ENCODE data around the gene AP4M1. TPM values are rescaled to one million over a fixed set of nuclear protein-coding genes. Genes with fewer than 3 reads are reported as not detected.

AP4M1 gene, protein sequence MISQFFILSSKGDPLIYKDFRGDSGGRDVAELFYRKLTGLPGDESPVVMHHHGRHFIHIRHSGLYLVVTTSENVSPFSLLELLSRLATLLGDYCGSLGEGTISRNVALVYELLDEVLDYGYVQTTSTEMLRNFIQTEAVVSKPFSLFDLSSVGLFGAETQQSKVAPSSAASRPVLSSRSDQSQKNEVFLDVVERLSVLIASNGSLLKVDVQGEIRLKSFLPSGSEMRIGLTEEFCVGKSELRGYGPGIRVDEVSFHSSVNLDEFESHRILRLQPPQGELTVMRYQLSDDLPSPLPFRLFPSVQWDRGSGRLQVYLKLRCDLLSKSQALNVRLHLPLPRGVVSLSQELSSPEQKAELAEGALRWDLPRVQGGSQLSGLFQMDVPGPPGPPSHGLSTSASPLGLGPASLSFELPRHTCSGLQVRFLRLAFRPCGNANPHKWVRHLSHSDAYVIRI
- total RNA-seq, result 10 to 100 TPM; 10.1 to 15.4 (median 14.0) TPM
- 10.7 TPM for polyA plus RNA-seq
- long read RNA-seq, donor 1, transcript AP4M1-201 (15 exons, 1,817 nt), result major isoform, 14 of 36 reads
- long read RNA-seq, donor 1, partial matches to known transcripts, result 3 of 36 reads
- long read RNA-seq, donor 1, other reads (novel, unspliced or antisense), result 19 of 36 reads
- long read RNA-seq, donor 2, transcript AP4M1-201 (15 exons, 1,817 nt), result major isoform, 6 of 15 reads
- long read RNA-seq, donor 2, partial matches to known transcripts, result 1 of 15 reads
- long read RNA-seq, donor 2, other reads (novel, unspliced or antisense), result 8 of 15 reads
- long read RNA-seq, donor 3, transcript AP4M1-201 (15 exons, 1,817 nt), result major isoform, 48 of 83 reads
- long read RNA-seq, donor 3, partial matches to known transcripts, result 2 of 83 reads
- long read RNA-seq, donor 3, other reads (novel, unspliced or antisense), result 32 of 83 reads
- long read RNA-seq, donor 4, transcript AP4M1-201 (15 exons, 1,817 nt), result major isoform, 8 of 15 reads
- long read RNA-seq, donor 4, partial matches to known transcripts, result 0 of 15 reads
- long read RNA-seq, donor 4, other reads (novel, unspliced or antisense), result 7 of 15 reads

DNA sequence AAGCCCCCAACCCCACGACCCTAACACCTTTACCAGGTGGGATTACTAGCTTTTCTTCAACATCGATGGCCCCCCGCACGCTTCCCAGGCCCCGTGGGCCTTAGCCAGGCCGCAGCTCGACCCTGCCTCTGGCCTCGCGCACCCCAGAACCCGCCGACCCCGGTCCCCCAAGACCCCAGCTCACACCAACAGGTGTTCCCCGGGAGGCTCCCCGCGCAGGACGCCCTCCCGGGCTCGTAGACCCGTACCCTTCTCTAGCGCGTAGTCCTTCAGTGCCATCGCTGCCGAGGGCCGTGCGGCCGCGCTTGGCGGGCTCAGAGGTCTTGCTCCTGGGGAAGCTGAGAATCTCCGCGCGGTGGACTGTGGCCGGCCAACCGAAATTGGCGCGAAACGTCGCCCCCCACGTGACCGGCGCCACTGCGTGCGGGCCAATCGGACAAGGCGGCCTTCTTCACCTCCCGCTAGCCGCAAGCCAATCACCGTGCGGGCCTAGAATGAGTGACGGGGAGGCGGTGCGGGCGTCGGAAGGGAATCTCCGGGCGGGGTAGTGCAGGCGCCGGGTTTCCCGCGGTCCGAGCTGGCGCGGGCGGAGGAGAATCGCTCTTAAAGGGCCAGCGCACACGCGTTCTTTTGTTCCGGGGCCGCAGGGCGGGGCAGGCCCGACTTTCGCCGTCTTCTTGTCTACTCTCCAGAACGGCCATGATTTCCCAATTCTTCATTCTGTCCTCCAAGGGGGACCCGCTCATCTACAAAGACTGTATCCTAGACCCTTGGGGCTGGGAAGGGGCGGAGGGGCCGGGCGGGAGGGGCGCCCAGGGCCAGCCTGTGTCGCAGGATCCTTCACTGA is at the start of gene AP4M1, which contains the start of gene MCM7:
TSS of gene AP4M1 (plus strand) at position 628 of the 847 bp plus-strand sequence. CDS start at position 700, 72 bp downstream.
TSS of gene MCM7 (minus strand) at position 382 of the 847 bp plus-strand sequence. CDS start at position 279, 103 bp downstream.
- Histone ChIP-seq H3K27ac (ENCODE audit: low read length) (peak within 1 kb of the TSS; percentile 70), H3K4me1 (ENCODE audit: control insufficient read depth, insufficient read depth, low read length) (peaks cover 7% of the 10 kb centered on the region), H3K4me3 (ENCODE audit: low read length) (peak within 1 kb of the TSS; percentile 69), H3K9me3 (ENCODE audit: control insufficient read depth, low read length) (no peaks in the 10 kb centered on the region), H3K27me3 (ENCODE audit: control insufficient read depth, insufficient read depth) (no peaks in the 10 kb centered on the region)
- WGBS, result under 1% methylated on average over 80 of the region's 80 CpGs
- intact Hi-C loops (cut with DNase I), result no loop called here
- peak; percentile 97 for ATAC-seq
- DNase-seq, result peak; percentile 99 to 100 (median 99)

DNA sequence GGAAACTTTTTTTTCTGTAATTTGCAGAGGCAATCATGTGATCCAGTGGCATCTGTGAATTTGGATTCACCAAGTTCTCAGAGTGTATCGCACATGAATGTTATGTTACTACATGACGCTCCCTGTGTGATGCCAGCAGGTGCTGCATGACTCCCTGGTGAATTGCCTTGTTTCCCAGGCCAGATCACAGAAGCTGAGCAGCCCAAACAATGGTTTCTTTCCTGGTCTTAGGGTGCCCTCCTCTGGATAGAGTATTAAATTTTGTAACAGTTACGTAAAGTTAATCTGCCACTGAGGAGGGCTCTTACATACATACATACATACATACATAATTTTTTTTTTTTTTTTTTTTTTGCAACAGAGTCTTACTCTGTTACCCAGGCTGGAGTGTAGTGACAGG is 48.2 kb upstream of the AP4M1 start:
- H3K9me3 ChIP-seq (ENCODE audit: control insufficient read depth, low read length), result no peaks in the 10 kb centered on the region
- H3K27me3 ChIP-seq (ENCODE audit: control insufficient read depth, insufficient read depth), result no peaks in the 10 kb centered on the region
- DNase-seq (no peak), ATAC-seq (no peak)
- intact Hi-C loops (cut with DNase I), result no loop called here
- H3K4me1 ChIP-seq (ENCODE audit: control insufficient read depth, insufficient read depth, low read length), result no peaks in the 10 kb centered on the region
- whole genome bisulfite sequencing, result 55% methylated on average over 3 of the region's 3 CpGs
- no peak overlapping the region for H3K4me3 ChIP-seq (ENCODE audit: low read length)
- no peak overlapping the region for H3K27ac ChIP-seq (ENCODE audit: low read length)

DNA sequence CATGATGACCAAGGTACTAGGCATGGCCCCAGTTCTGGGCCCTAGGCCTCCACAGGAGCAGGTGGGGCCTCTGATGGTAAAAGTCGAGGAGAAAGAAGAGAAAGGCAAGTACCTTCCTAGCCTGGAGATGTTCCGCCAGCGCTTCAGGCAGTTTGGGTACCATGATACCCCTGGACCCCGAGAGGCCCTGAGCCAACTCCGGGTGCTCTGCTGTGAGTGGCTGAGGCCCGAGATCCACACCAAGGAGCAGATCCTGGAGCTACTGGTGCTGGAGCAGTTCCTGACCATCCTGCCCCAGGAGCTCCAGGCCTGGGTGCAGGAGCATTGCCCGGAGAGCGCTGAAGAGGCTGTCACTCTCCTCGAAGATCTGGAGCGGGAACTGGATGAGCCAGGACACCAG is 44.4 kb upstream of the AP4M1 start:
- 95% methylated on average over 10 of the region's 10 CpGs for WGBS
- Histone ChIP-seq H3K27ac (ENCODE audit: low read length) (no peak overlapping the region), H3K9me3 (ENCODE audit: control insufficient read depth, low read length) (no peaks in the 10 kb centered on the region), H3K4me3 (ENCODE audit: low read length) (no peak overlapping the region), H3K4me1 (ENCODE audit: control insufficient read depth, insufficient read depth, low read length) (no peaks in the 10 kb centered on the region), H3K27me3 (ENCODE audit: control insufficient read depth, insufficient read depth) (no peaks in the 10 kb centered on the region)
- no peak for DNase-seq
- intact Hi-C loops (cut with DNase I), result no loop called here
- no peak for ATAC-seq

DNA sequence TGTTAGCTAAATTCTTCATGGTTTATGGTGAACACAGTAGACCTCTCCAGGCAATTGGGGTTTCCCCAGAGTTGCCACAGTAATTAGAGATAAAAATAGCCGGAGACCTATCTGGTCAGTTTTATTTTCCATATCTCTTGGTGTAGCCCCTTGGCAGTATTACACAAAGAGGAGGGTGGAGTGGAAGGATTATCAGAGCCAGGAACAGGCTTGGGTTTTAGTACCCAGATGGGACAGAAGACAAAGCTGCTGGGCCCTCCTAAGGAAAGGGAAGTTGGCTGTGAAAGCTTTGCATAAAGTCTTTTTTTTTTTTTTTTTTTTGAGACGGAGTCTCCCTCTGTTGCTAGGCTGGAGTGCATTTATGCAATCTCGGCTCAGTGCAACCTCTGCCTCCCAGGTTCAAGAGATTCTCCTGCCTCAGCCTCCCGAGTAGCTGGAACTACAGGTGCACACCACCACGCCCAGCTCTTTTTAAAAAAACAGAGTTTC is 42.1 kb upstream of the AP4M1 start:
- intact Hi-C loops (cut with DNase I), result no loop called here
- H3K27me3 ChIP-seq (ENCODE audit: control insufficient read depth, insufficient read depth), result no peaks in the 10 kb centered on the region
- 78% methylated on average over 5 of the region's 5 CpGs for WGBS
- peak in 1 of 2 donors; percentile 28 for ATAC-seq
- no peak for DNase-seq
- H3K4me1 ChIP-seq (ENCODE audit: control insufficient read depth, insufficient read depth, low read length), result no peaks in the 10 kb centered on the region
- H3K9me3 ChIP-seq (ENCODE audit: control insufficient read depth, low read length), result no peaks in the 10 kb centered on the region
- H3K4me3 ChIP-seq (ENCODE audit: low read length), result no peak overlapping the region
- H3K27ac ChIP-seq (ENCODE audit: low read length), result no peak overlapping the region

DNA sequence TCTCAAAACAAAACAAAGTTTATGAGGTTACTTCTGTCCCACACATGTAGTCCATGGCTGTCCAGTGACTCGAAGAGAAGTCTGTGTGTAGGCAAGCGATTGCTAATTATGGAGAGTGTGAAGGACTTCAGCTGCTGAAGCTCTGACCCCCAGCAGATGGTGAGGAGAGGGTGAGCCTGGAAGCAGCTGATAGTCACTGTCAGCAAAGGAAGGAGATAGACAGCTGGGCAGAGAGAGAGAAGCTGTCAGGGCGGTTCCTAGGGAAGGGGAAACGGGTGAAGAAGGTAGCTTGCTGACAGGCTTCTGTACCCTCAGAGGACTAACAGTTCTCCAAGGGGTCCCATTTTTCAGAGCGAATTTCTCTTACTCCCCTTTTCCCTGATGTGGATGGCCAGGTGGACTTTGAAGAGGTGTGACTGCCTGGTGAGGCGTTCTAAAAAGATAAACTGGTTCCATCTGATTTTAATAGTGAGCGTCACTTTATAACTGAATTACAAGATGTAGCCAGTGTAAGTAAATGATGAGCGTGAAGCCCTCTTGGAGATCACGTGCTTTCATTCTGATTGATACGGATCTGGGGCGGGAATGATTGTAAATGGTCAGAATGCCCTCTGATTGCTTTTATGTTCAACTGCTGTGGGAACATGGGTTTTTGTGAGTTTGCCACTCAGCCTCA is 39.8 kb upstream of the AP4M1 start:
- intact Hi-C loops (cut with DNase I), result no loop called here
- WGBS, result 81% methylated on average over 11 of the region's 11 CpGs
- DNase-seq (no peak), ATAC-seq (no peak)
- Histone ChIP-seq H3K27me3 (ENCODE audit: control insufficient read depth, insufficient read depth) (no peaks in the 10 kb centered on the region), H3K27ac (ENCODE audit: low read length) (no peak overlapping the region), H3K9me3 (ENCODE audit: control insufficient read depth, low read length) (no peaks in the 10 kb centered on the region), H3K4me1 (ENCODE audit: control insufficient read depth, insufficient read depth, low read length) (no peaks in the 10 kb centered on the region), H3K4me3 (ENCODE audit: low read length) (no peak overlapping the region)

DNA sequence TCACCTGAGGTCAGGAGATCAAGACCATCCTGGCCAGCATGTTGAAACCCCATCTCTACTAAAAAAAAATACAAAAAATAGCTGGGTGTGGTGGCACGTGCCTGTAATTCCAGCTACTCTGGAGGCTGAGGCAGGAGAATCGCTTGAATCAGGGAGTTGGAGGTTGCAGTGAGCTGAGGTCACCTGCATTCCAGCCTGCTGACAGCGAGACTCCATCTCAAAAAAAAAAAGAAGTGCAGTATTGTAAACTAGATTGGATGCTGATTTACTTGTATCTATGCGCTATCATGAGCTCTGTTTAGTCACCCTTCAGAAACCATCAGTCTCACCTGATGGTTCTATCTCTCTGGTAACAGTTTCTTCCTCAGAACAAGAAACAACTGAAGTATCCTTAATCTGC is 38.1 kb upstream of the AP4M1 start:
- no peaks in the 10 kb centered on the region for H3K27me3 ChIP-seq (ENCODE audit: control insufficient read depth, insufficient read depth)
- H3K27ac ChIP-seq (ENCODE audit: low read length), result no peak overlapping the region
- WGBS, result 85% methylated on average over 4 of the region's 4 CpGs
- ATAC-seq (no peak), DNase-seq (no peak)
- no peaks in the 10 kb centered on the region for H3K9me3 ChIP-seq (ENCODE audit: control insufficient read depth, low read length)
- no peak overlapping the region for H3K4me3 ChIP-seq (ENCODE audit: low read length)
- H3K4me1 ChIP-seq (ENCODE audit: control insufficient read depth, insufficient read depth, low read length), result no peaks in the 10 kb centered on the region
- intact Hi-C loops (cut with DNase I), result no loop called here

DNA sequence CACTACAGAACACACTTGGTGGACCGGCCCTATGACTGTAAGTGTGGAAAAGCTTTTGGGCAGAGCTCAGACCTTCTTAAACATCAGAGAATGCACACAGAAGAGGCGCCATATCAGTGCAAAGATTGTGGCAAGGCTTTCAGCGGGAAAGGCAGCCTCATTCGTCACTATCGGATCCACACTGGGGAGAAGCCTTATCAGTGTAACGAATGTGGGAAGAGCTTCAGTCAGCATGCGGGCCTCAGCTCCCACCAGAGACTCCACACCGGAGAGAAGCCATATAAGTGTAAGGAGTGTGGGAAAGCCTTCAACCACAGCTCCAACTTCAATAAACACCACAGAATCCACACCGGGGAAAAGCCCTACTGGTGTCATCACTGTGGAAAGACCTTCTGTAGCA is 37.3 kb upstream of the AP4M1 start:
- Histone ChIP-seq H3K4me1 (ENCODE audit: control insufficient read depth, insufficient read depth, low read length) (no peaks in the 10 kb centered on the region), H3K27ac (ENCODE audit: low read length) (no peak overlapping the region), H3K4me3 (ENCODE audit: low read length) (no peak overlapping the region), H3K27me3 (ENCODE audit: control insufficient read depth, insufficient read depth) (no peaks in the 10 kb centered on the region), H3K9me3 (ENCODE audit: control insufficient read depth, low read length) (no peaks in the 10 kb centered on the region)
- WGBS, result 68% methylated on average over 9 of the region's 9 CpGs
- intact Hi-C loops (cut with DNase I), result no loop called here
- DNase-seq, result no peak
- ATAC-seq, result no peak

DNA sequence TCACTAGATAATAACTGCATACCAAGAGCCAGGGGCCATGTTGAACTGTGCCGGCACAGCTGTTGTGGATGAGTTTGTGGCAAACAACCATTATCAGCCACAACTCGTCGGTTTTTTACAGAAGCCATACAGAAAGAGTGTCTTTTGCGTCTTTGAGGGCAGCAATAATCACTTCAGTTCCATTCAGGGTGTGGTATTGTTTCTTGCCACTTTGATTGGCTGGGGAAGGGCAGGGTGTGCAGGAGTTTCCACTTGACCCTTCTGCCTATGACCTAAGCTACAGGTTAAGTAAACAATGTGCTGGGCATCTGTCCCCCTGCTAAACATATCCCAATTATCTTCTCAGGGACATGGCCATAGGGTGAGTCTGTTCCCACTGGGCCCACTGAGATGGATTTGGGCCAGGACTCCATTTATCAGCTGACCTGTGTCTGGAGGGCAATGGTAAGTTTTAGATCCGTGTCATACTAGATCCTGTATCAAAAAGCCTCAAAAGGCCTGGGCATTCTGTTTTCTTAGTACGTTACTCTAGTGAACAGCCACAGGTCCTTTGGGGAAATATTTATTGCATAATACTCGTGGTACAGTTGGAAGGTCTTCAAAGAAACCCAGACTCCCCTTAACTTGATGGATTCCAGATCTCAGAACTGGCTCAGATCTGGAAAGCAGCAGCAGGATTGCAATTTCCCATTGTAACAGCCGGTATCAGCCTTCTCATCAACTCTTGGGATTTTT is 35.8 kb upstream of the AP4M1 start:
- ATAC-seq (peak; percentile 80 to 89), DNase-seq (no peak)
- H3K4me1 ChIP-seq (ENCODE audit: control insufficient read depth, insufficient read depth, low read length), result no peaks in the 10 kb centered on the region
- peaks cover under 1% of the 10 kb centered on the region for H3K9me3 ChIP-seq (ENCODE audit: control insufficient read depth, low read length)
- intact Hi-C loops (cut with DNase I), result no loop called here
- peak overlapping the region; percentile 1 for H3K27ac ChIP-seq (ENCODE audit: low read length)
- 40% methylated on average over 8 of the region's 8 CpGs for WGBS
- no peak overlapping the region for H3K4me3 ChIP-seq (ENCODE audit: low read length)
- no peaks in the 10 kb centered on the region for H3K27me3 ChIP-seq (ENCODE audit: control insufficient read depth, insufficient read depth)

DNA sequence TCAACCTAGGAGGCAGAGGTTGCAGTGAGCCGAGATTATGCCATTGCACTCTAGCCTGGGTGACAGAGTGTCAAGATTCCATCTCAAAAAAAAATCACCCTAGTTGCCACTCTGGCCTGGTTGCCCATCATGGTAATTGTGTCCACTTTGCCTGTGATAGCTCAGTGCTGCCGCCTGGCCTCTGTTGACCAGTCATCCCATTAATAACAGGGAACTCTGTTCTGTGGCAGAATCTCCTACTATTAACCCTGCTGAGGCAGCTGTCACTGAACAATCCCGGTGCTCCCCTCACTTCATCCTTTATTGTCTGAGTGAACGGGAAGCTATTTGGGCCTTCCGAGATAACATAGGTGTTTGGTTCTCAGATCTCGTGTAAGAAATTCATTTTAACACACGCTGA is 34.5 kb upstream of the AP4M1 start:
- no peak overlapping the region for H3K4me3 ChIP-seq (ENCODE audit: low read length)
- WGBS, result 74% methylated on average over 7 of the region's 7 CpGs

More for the DNA sequence above, 34.5 kb upstream of the AP4M1 start:
- ATAC-seq, result no peak
- Histone ChIP-seq H3K27ac (ENCODE audit: low read length) (no peak overlapping the region), H3K27me3 (ENCODE audit: control insufficient read depth, insufficient read depth) (no peaks in the 10 kb centered on the region), H3K4me1 (ENCODE audit: control insufficient read depth, insufficient read depth, low read length) (no peaks in the 10 kb centered on the region), H3K9me3 (ENCODE audit: control insufficient read depth, low read length) (peaks cover 13% of the 10 kb centered on the region)
- intact Hi-C loops (cut with DNase I), result no loop called here
- DNase-seq, result no peak
